Colonic mucosa (tissue), 4 donors: ENCODE results near the gene CORO1C. TPM values are rescaled to one million over a fixed set of nuclear protein-coding genes. Genes with fewer than 3 reads are reported as not detected.
"Not testable (repeated sequence)": the region's sequence is repeated elsewhere in the genome, so short reads cannot be mapped to it uniquely, and the experiment has no call there.

ENCODE experiments used
- DNase-seq: peaks from one replicate; pipeline ENCODE4 v3.0.0-alpha.2; 2020
- H3K27ac ChIP-seq: fragments of 200-600 bp; one replicate; pipeline ENCODE4 v1.8.0; 2021
- H3K27me3 ChIP-seq: fragments of 200-600 bp; one replicate; pipeline ENCODE4 v1.8.0; 2021
- H3K36me3 ChIP-seq: fragments of 200-600 bp; one replicate; pipeline ENCODE4 v1.8.0; 2021
- H3K4me1 ChIP-seq: fragments of 200-600 bp; one replicate; pipeline ENCODE4 v1.8.0; 2021; ENCODE audit warnings: mild to moderate bottlenecking
- H3K4me3 ChIP-seq: fragments of 200-600 bp; one replicate; pipeline ENCODE4 v1.8.0; 2021
- H3K9ac ChIP-seq, 2 donors: one replicate each; pipeline ENCODE4 v1.7.0; 2013; ENCODE audit warnings: control low read depth in 2 of 2, low read depth in 2 of 2, low read length in 2 of 2
- H3K9me3 ChIP-seq: fragments of 200-600 bp; one replicate; pipeline ENCODE4 v1.8.0; 2021
- intact Hi-C: fragments of 100-400 bp; cut with DNase I; formaldehyde crosslinking; loops from one replicate; pipeline ENCODE4 v1.14.1; 2022
- total RNA-seq, 2 donors: library from RNA; stranded (reverse); fragmentation: NEBNext Ultra II Directional in 1 of 2; extraction: Animal tissue kit (Norgen Biotek cat#: 25700) in 1 of 2; gene quantifications; one replicate each; pipeline ENCODE4 v1.2.1, GENCODE V29; 2021
- TF ChIP-seq, protein P1 (sequence below): fragments of 200-600 bp; IDR thresholded peaks from one replicate; pipeline ENCODE4 v1.8.0; 2022; ENCODE audit warnings: antibody characterized with exemption, mild to moderate bottlenecking
- donor health status: healthy.
- donor health status: DM: no; HTN: no; CAD: no.
- donor health status: DM: no; HTN: no; CAD: no.

CORO1C gene
- total RNA-seq, 2 donors from 2014 or later = 112 to 166 TPM

DNA sequence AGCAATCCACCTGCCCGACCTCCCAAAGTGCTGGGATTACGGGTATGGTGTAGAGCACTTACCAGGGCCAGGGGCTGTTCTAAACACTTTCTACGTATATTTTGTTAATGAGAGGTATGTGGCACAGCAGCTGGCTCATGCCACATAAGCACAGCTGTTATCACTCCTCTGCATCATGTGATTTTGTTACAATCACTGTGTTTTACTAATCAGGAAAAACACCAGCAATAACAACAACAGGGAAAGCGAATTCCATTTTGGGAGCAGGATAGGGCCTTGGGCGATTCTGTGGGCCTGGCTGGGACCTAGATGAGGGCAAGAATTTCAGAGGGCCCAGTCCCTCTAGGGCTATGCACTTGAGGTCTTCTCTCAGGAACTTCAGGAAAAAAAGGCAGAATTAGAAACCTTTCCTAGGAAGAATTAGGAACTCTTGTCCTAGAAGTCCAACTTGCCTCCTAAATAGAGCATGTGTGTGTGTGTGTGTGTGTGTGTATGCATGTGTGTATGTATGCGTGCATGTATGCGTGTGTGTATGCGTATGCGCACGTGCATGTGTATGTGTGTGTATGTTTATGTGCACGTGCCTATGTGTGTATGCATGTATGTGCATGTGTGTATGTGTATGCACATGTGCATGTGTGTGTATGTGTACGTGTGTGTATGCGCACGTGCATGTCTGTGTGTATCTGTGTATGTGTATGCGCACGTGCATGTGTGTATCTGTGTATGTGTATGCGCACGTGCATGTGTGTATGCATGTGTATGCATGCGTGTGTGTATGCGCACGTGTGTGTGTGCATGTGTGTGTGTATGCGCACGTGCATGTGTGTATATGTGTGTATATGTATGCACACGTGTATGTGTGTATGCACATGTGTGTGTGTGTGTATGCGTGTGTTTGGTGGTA, 41.8 kb upstream of the CORO1C start:
- Histone ChIP-seq H3K27me3 (no peaks in the 10 kb centered on the region), H3K4me3 (no peak overlapping the region), H3K9me3 (no peaks in the 10 kb centered on the region), H3K9ac (no peak overlapping the region), H3K36me3 (no peaks in the 10 kb centered on the region), H3K27ac (no peak overlapping the region), H3K4me1 (no peaks in the 10 kb centered on the region)
- TF ChIP-seq, protein P1, sequence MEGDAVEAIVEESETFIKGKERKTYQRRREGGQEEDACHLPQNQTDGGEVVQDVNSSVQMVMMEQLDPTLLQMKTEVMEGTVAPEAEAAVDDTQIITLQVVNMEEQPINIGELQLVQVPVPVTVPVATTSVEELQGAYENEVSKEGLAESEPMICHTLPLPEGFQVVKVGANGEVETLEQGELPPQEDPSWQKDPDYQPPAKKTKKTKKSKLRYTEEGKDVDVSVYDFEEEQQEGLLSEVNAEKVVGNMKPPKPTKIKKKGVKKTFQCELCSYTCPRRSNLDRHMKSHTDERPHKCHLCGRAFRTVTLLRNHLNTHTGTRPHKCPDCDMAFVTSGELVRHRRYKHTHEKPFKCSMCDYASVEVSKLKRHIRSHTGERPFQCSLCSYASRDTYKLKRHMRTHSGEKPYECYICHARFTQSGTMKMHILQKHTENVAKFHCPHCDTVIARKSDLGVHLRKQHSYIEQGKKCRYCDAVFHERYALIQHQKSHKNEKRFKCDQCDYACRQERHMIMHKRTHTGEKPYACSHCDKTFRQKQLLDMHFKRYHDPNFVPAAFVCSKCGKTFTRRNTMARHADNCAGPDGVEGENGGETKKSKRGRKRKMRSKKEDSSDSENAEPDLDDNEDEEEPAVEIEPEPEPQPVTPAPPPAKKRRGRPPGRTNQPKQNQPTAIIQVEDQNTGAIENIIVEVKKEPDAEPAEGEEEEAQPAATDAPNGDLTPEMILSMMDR = no peak
- intact Hi-C loops = no loop called here
- DNase-seq = no peak

DNA sequence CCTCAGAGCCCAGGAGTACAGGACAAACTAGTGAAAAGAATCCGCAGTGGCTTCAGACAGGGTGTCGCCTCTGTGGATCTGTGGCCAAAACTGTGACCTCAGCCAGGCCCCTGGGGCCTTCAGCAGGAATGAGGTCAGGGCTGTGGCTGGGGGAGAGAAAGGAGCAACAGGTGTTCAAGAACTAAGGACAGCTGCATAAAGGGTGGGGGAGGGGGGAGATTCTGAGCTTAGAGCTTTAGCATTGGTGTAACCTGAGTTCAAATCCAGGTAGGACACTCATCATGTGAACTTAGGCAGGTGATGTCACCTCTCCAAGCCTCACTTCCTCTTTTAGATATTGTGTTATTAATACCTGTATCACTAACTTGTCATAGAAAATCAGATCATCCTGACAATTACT, 40.9 kb upstream of the CORO1C start:
- Histone ChIP-seq H3K4me1 (no peaks in the 10 kb centered on the region), H3K27me3 (no peaks in the 10 kb centered on the region), H3K4me3 (no peak overlapping the region), H3K9ac (no peak overlapping the region), H3K9me3 (no peaks in the 10 kb centered on the region), H3K27ac (no peak overlapping the region), H3K36me3 (no peaks in the 10 kb centered on the region)
- TF ChIP-seq, protein P1 = no peak
- intact Hi-C loops = no loop called here
- DNase-seq = no peak

DNA sequence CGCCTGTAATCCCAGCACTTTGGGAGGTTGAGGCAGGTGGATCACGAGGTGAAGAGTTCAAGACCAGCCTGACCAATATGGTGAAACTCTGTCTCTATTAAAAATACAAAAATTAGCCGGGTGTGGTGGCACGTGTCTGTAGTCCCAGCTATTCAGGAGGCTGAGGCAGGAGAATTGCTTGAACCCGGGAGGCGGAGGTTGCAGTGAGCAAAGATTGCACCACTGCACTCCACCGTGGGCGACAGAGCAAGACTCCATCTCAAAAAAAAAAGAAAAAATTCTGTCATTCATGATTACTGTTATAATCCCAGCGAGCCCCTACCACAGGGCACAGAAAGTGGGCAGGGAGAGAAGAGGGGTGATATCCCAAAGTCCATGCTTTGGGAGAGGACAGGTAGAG, 40.5 kb upstream of the CORO1C start:
- H3K36me3 ChIP-seq, H3K9ac ChIP-seq, H3K4me1 ChIP-seq, DNase-seq, H3K27ac ChIP-seq, H3K27me3 ChIP-seq, H3K4me3 ChIP-seq, intact Hi-C loops, H3K9me3 ChIP-seq: not testable (repeated sequence)

DNA sequence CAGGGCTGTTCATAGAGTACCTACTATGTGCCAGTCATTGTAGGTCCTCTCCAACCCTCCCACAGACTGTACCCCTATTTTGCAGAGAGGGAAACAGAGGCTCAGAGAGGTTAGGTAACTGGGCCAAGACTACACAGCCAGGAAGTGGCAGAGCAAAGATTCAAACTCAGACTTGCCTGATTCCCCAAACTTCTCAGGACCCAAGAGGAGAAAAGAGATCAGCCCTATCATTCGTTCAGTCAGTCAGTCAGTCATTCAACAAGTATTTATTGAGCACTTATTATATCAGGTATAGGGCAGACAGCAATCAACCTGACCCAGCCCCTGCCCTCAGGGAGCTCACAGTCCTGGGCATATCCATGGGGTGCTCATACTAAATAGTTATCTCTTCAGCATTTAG, 39.6 kb upstream of the CORO1C start:
- Histone ChIP-seq H3K36me3 (no peaks in the 10 kb centered on the region), H3K27me3 (no peaks in the 10 kb centered on the region), H3K9ac (no peak overlapping the region), H3K9me3 (no peaks in the 10 kb centered on the region), H3K4me3 (no peak overlapping the region), H3K27ac (no peak overlapping the region), H3K4me1 (no peaks in the 10 kb centered on the region)
- DNase-seq = no peak
- intact Hi-C loops = no loop called here
- TF ChIP-seq, protein P1 = no peak

DNA sequence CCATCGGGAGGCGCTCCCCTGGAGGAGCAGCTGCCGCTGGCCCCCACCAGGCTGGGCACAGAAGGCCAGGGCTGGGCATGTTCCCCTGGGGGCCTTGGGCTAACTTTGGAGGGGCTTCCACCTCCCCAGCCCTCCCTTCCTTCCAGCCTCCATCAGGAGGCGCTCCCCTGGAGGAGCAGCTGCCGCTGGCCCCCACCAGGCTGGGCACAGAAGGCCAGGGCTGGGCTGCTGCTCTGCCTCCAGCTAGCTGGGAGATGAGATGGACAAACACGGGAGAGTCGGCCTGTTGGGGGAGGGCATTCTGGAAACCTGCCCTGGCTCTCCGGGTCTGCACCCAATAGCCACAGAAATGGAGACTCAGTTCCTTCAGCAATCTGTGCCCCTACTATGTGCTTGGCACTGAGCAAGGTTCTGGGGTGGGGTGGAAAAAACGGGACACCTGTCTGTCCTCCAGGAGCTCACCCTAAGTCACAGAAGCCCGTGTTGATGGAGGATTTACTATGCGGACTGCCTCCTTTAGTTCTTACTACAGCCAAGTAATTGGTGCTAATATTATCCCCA, 39.0 kb upstream of the CORO1C start:
- no peak for DNase-seq
- H3K27me3 ChIP-seq = no peaks in the 10 kb centered on the region
- no peak overlapping the region for H3K4me3 ChIP-seq
- no peak overlapping the region for H3K9ac ChIP-seq
- no peak overlapping the region for H3K27ac ChIP-seq
- no peaks in the 10 kb centered on the region for H3K9me3 ChIP-seq
- TF ChIP-seq, protein P1 = no peak
- H3K4me1 ChIP-seq = no peaks in the 10 kb centered on the region
- intact Hi-C loops = no loop called here
- H3K36me3 ChIP-seq = no peaks in the 10 kb centered on the region
